HG03135 (cell line): ENCODE results near the gene FANK1.
A peak's percentile ranks its signal among the peaks of the same experiment; 100 is the strongest.

Experiments used
- ATAC-seq: cut with Tn5 transposase; IDR thresholded peaks from one replicate; pipeline ENCODE4 v1.9.1; 2021; ENCODE audit warnings: mild to moderate bottlenecking, moderate library complexity; ENCODE audit not compliant: unreplicated experiment

FANK1 gene, protein sequence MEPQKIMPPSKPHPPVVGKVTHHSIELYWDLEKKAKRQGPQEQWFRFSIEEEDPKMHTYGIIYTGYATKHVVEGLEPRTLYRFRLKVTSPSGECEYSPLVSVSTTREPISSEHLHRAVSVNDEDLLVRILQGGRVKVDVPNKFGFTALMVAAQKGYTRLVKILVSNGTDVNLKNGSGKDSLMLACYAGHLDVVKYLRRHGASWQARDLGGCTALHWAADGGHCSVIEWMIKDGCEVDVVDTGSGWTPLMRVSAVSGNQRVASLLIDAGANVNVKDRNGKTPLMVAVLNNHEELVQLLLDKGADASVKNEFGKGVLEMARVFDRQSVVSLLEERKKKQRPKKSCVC

GRCh38 chr10:125896088-125896934 is at the start of gene FANK1:
FANK1 (plus strand) TSS chr10:125896564; CDS start chr10:125896643, 79 bp downstream.
- peak; percentile 86 for ATAC-seq

DNA sequence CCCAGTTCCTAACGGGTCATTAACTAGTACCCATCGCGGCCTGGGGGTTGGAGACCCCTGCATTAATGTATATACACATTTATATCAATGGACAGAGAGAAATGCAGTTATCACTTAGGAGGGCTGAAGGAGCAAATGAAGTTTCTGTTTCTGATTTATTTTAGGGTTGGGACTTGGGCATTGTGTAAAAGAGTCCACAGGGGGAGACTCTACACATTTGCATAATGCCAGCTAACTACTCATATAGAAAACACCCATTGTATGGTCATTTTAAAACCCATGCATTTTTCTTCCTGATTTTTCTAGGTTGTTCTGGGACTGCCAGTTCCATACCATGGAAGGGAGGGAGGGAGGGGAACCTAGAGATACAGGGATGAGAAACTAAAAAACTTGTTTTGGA is 49.5 kb upstream of the FANK1 start:
- no peak for ATAC-seq

GRCh38 chr10:125848371-125848770 is 48.0 kb upstream of the FANK1 start:
- ATAC-seq: no peak

- no peak for ATAC-seq
Measured at GRCh38 chr10:125848857-125849256, 47.5 kb upstream of the FANK1 start.

GRCh38 chr10:125849448-125849847 is 46.9 kb upstream of the FANK1 start:
- no peak for ATAC-seq

DNA sequence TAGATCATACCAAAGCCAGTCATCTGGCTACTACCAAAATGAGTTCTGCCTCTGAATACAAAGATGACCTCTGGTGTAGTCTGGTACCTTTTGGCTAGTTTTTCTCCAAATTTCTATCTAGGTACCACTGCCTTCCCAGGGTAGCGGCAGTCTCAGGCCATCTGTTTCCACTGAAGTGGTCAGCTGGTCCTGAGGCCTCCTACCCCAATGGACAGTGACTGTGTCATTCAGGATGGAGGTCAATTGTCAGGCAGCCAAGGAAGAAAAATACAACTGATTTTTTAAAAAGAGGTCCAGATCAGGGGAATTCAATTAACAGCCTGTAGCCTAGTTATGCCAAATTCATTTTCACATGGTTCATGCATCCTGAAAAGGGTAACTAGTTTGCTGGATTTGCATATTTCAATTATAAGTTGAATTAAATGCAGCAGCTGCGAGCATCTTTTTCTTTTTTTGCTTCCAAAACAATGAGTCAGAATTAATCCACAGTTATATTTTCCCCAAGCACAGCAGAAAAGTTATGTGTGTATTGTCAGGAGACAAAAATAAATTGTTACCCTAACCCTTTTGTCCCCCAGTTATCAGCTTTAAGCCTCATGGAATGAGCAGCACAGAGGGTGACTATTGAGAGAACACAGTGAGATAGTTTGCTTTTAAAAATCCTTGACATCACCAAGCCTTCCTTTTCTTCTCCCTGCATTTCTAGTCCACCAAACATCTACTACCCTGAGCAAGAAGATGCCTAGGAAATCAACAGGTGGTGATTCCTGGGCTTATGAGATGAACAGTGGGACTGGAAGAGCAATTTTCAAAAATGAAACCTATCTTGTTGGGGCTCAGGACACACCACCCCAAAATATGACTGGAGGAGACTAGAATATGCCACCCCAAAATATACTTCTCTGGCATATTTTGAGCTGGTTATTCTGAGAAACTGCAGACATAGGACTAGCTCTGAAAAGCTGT is 45.3 kb upstream of the FANK1 start:
- no peak for ATAC-seq

GRCh38 chr10:125852487-125852886 is 43.9 kb upstream of the FANK1 start:
- no peak for ATAC-seq

GRCh38 chr10:125857185-125857760 is 39.1 kb upstream of the FANK1 start:
- ATAC-seq: no peak

- no peak for ATAC-seq
Measured at GRCh38 chr10:125859128-125859817, 37.1 kb upstream of the FANK1 start.

- no peak for ATAC-seq
Measured at GRCh38 chr10:125865120-125865519, 31.2 kb upstream of the FANK1 start.

GRCh38 chr10:125866421-125867029 is 29.8 kb upstream of the FANK1 start:
- no peak for ATAC-seq

GRCh38 chr10:125868372-125868975 is 27.9 kb upstream of the FANK1 start:
- no peak for ATAC-seq

DNA sequence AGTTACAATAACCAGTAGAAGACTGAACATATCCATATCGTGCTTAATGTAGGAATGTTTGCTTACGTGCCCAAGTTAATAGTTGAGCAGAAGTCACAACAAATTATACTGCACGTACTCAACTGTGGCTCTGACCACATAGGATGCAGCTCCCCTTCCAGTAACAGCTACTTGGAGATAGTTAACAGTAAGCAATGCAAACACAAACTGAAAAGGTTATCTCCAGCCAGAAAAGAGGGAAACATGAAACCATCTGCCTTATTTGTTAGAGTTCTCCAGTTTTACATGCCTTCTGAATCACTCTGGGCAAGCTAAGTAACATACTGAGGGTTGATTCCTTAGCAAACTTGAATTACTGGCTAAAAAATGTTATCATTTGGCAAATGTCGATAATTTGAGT is 25.0 kb upstream of the FANK1 start:
- no peak for ATAC-seq

DNA sequence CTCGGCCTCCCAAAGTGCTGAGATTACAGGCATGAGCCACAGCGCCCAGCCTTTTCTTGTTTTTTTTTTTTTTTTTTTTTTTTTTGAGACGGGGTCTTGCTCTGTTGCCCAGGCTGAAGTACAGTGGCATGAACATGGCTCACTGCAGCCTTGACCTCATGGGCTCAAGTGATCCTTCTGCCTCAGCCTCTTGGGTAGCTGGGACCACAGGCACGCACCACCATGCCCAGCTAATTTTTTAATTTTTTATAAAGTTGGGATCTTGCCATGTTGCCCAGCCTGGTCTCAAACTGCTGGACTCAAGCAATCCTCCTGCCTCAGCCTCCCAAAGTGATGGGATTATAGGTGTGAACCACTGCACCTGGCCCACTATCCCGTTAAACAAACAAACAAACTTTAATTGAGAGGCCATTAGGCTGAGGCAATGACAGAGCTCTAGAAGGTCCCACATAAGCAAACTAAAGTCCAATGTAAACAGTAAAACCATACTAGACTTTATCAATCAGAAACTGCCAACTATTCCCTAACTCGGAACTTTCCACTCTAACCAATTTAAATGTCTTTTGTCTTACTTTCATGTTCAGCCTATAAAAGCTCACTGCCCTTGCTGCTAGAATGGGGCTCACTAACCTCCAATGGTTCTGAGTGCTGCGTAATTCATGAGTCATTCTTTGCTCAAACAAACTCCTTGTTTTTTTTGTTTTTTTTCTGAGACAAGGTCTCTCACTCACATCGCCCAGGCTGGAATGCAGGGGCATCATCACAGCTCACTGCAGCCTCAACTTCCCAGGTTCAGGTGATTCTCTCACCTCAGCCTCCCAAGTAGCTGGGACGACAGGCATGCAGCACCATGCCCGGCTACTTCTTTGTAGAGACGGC is 17.2 kb upstream of the FANK1 start:
- ATAC-seq: no peak

GRCh38 chr10:125880719-125881118 is 15.6 kb upstream of the FANK1 start:
- ATAC-seq: no peak

- no peak for ATAC-seq
Measured at GRCh38 chr10:125881192-125881591, 15.2 kb upstream of the FANK1 start, which contains the start of gene DHX32. DHX32 (minus strand) TSS chr10:125881292; CDS start chr10:125880824, 468 bp downstream.

- no peak for ATAC-seq
Measured at GRCh38 chr10:125882596-125882995, 13.8 kb upstream of the FANK1 start.

- ATAC-seq: no peak
Measured at GRCh38 chr10:125883211-125883610, 13.2 kb upstream of the FANK1 start.
